ENCODE data around the gene SUSD4. TPM values are rescaled to one million over a fixed set of nuclear protein-coding genes. Genes with fewer than 3 reads are reported as not detected.

Gene SUSD4
- total RNA-seq, 1 donor from 2014 or later = 3.5 TPM

GRCh38 chr1:223394706-223395105 lies 30.7 kb upstream of the SUSD4 start:
- no peak overlapping the region for H3K9ac ChIP-seq
- no peaks in the 10 kb centered on the region for H3K9me3 ChIP-seq (ENCODE audit: low read depth)
- Mint-ChIP-seq H3K27me3 (ENCODE audit: insufficient read depth, low read depth) (peaks cover 11% of the 10 kb centered on the region), H3K27ac (no peak overlapping the region), H3K4me3 (no peak overlapping the region), H3K36me3 (no peaks in the 10 kb centered on the region), H3K4me1 (no peaks in the 10 kb centered on the region), H3K9me3 (peaks cover 3% of the 10 kb centered on the region)
- no peak overlapping the region for H3K4me3 ChIP-seq
- H3K4me1 ChIP-seq = no peaks in the 10 kb centered on the region
- no peak overlapping the region for H3K27ac ChIP-seq
- no peaks in the 10 kb centered on the region for H3K36me3 ChIP-seq
- no peaks in the 10 kb centered on the region for H4K20me1 ChIP-seq (ENCODE audit: low read depth)
- no peak for TF ChIP-seq EZH2 (IDR thresholded peaks at IDR 0.05)
- TF ChIP-seq EZH2phosphoT487 (IDR thresholded peaks at IDR 0.05) = no peak
- TF ChIP-seq CTCF (IDR thresholded peaks at IDR 0.05) = no peak
- no peak overlapping the region for H3K4me2 ChIP-seq
- H3K79me2 ChIP-seq (ENCODE audit: low read depth) = no peaks in the 10 kb centered on the region
- DNase-seq (ENCODE audit: low spot score) = no peak
- no peaks in the 10 kb centered on the region for H3K27me3 ChIP-seq
- H3F3A ChIP-seq (ENCODE audit: low read depth) = no peaks in the 10 kb centered on the region
- no peak overlapping the region for H2AFZ ChIP-seq (replicated peaks)

- Histone ChIP-seq H3K79me2 (ENCODE audit: low read depth) (no peaks in the 10 kb centered on the region), H3K4me1 (no peaks in the 10 kb centered on the region), H3K27me3 (no peaks in the 10 kb centered on the region), H3K4me3 (no peak overlapping the region), H3K9ac (no peak overlapping the region), H3K36me3 (no peaks in the 10 kb centered on the region), H3K4me2 (no peak overlapping the region), H4K20me1 (ENCODE audit: low read depth) (no peaks in the 10 kb centered on the region), H2AFZ (replicated peaks) (no peak overlapping the region), H3F3A (ENCODE audit: low read depth) (no peaks in the 10 kb centered on the region), H3K27ac (no peak overlapping the region), H3K9me3 (ENCODE audit: low read depth) (no peaks in the 10 kb centered on the region)
- H3K27me3 Mint-ChIP-seq (ENCODE audit: insufficient read depth, low read depth) = peaks cover 11% of the 10 kb centered on the region
- H3K9me3 Mint-ChIP-seq = peaks cover 3% of the 10 kb centered on the region
- H3K4me3 Mint-ChIP-seq = no peak overlapping the region
- no peaks in the 10 kb centered on the region for H3K4me1 Mint-ChIP-seq
- H3K27ac Mint-ChIP-seq = no peak overlapping the region
- H3K36me3 Mint-ChIP-seq = no peaks in the 10 kb centered on the region
- DNase-seq (ENCODE audit: low spot score) = no peak
- no peak for TF ChIP-seq EZH2 (IDR thresholded peaks at IDR 0.05)
- TF ChIP-seq EZH2phosphoT487 (IDR thresholded peaks at IDR 0.05) = no peak
- no peak for TF ChIP-seq CTCF (IDR thresholded peaks at IDR 0.05)
Measured at GRCh38 chr1:223394242-223394641, 30.3 kb upstream of the SUSD4 start.

- H3K4me3 ChIP-seq = no peak within 1 kb of the TSS
- peaks cover 3% of the 10 kb centered on the region for H3K9me3 Mint-ChIP-seq
- H3K9me3 ChIP-seq (ENCODE audit: low read depth) = no peaks in the 10 kb centered on the region
- H4K20me1 ChIP-seq (ENCODE audit: low read depth) = no peaks in the 10 kb centered on the region
- H2AFZ ChIP-seq (replicated peaks) = no peak within 1 kb of the TSS
- no peaks in the 10 kb centered on the region for H3K36me3 Mint-ChIP-seq
- no peaks in the 10 kb centered on the region for H3K27me3 ChIP-seq
- no peak within 1 kb of the TSS for H3K4me3 Mint-ChIP-seq
- H3K4me2 ChIP-seq = no peak within 1 kb of the TSS
- DNase-seq (ENCODE audit: low spot score) = no peak
- no peak within 1 kb of the TSS for H3K9ac ChIP-seq
- H3F3A ChIP-seq (ENCODE audit: low read depth) = no peaks in the 10 kb centered on the region
- TF ChIP-seq CTCF (IDR thresholded peaks at IDR 0.05) (no peak), EZH2phosphoT487 (IDR thresholded peaks at IDR 0.05) (no peak), EZH2 (IDR thresholded peaks at IDR 0.05) (no peak)
- H3K79me2 ChIP-seq (ENCODE audit: low read depth) = no peaks in the 10 kb centered on the region
- no peak within 1 kb of the TSS for H3K27ac Mint-ChIP-seq
- H3K27ac ChIP-seq = no peak within 1 kb of the TSS
- no peaks in the 10 kb centered on the region for H3K36me3 ChIP-seq
- no peaks in the 10 kb centered on the region for H3K4me1 Mint-ChIP-seq
- H3K4me1 ChIP-seq = no peaks in the 10 kb centered on the region
- H3K27me3 Mint-ChIP-seq (ENCODE audit: insufficient read depth, low read depth) = peaks cover 11% of the 10 kb centered on the region
Measured at GRCh38 chr1:223393275-223394214, 29.6 kb upstream of the SUSD4 start, which contains the start of gene CCDC185. Gene CCDC185 (plus strand): TSS chr1:223393415. CDS start chr1:223393476, 61 bp downstream.
